Glutamatergic neuron (in vitro differentiated cells): Measurements from ENCODE around the gene LONP2. TPM values are rescaled to one million over a fixed set of nuclear protein-coding genes. Genes with fewer than 3 reads are reported as not detected.

ENCODE experiments used
- DNase-seq: peaks from one replicate; pipeline ENCODE4 v3.0.0; 2022
- H3K27ac Mint-ChIP-seq: one replicate; pipeline ENCODE4 v1.8.0; 2020; ENCODE audit warnings: mild to moderate bottlenecking, mixed read lengths, inconsistent platforms; ENCODE audit not compliant: unreplicated experiment
- H3K27me3 Mint-ChIP-seq: one replicate; pipeline ENCODE4 v1.8.0; 2020; ENCODE audit warnings: mild to moderate bottlenecking, moderate library complexity, mixed read lengths, inconsistent platforms; ENCODE audit not compliant: unreplicated experiment
- H3K36me3 Mint-ChIP-seq: one replicate; pipeline ENCODE4 v1.8.0; 2020; ENCODE audit warnings: mild to moderate bottlenecking, mixed read lengths, inconsistent platforms; ENCODE audit not compliant: unreplicated experiment
- H3K4me1 Mint-ChIP-seq: one replicate; pipeline ENCODE4 v1.8.0; 2020; ENCODE audit warnings: mild to moderate bottlenecking, low read depth, mixed read lengths, inconsistent platforms; ENCODE audit not compliant: unreplicated experiment
- H3K4me3 Mint-ChIP-seq: one replicate; pipeline ENCODE4 v1.8.0; 2020; ENCODE audit warnings: mild to moderate bottlenecking, mixed read lengths, inconsistent platforms; ENCODE audit not compliant: unreplicated experiment
- H3K9me3 Mint-ChIP-seq: one replicate; pipeline ENCODE4 v1.8.0; 2020; ENCODE audit warnings: mild to moderate bottlenecking, moderate library complexity, mixed read lengths, inconsistent platforms; ENCODE audit not compliant: unreplicated experiment
- CTCF ChIP-seq: fragments of 200-600 bp; sonication (generic); IDR thresholded peaks from one replicate; pipeline ENCODE4 v1.5.0; 2021; ENCODE audit not compliant: partially characterized antibody, unreplicated experiment
- total RNA-seq: library from RNA; stranded (reverse); fragmentation: NEBNext Ultra II Directional; extraction: Animal tissue kit (Norgen Biotek cat#: 25700); gene quantifications from one replicate; pipeline ENCODE4 v1.2.1, GENCODE V29; 2021; ENCODE audit not compliant: unreplicated experiment

LONP2 gene
- total RNA-seq, 1 donor from 2014 or later = 57.3 TPM

GRCh38 chr16:48329138-48329537, 85.0 kb downstream of the LONP2 start:
- no peaks in the 10 kb centered on the region for H3K36me3 Mint-ChIP-seq
- peaks cover 2% of the 10 kb centered on the region for H3K4me1 Mint-ChIP-seq
- no peak for TF ChIP-seq CTCF
- peaks cover 1% of the 10 kb centered on the region for H3K27me3 Mint-ChIP-seq
- no peak for DNase-seq
- H3K9me3 Mint-ChIP-seq = no peaks in the 10 kb centered on the region
- H3K4me3 Mint-ChIP-seq = no peak overlapping the region
- H3K27ac Mint-ChIP-seq = no peak overlapping the region

DNA sequence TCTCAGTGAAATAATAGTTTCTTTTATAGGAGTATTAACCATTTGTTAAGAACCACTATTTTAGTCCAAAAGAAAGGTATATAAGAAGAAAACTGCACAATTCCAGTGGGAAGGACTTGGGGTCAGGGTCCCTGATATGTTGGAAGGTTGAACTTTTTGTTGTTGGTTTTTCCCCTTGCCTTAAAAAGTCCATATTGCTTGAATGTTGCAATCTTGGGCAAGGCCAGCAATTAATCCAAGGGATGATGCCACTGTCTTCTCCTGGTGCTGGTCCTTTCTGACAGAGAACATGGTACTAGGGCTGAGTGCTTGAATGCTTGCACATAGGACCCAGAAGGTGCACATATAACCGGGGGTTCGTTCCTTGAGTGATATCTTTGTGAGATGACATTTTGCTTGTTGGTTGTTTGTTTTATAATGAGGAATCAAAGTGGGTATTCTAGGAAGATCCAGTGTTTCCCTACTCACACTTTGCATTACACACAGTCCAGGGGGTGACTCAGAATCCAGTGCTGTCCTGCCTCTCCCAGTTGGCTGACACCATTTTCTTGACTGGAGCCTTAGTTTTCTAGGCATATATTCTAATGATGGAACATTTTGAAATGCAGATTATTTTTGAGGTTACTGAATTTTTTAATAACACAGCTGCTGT, 86.2 kb downstream of the LONP2 start:
- DNase-seq = no peak
- no peak for TF ChIP-seq CTCF
- Mint-ChIP-seq H3K36me3 (peaks cover 3% of the 10 kb centered on the region), H3K9me3 (no peaks in the 10 kb centered on the region), H3K27ac (no peak overlapping the region), H3K4me1 (peaks cover 2% of the 10 kb centered on the region), H3K4me3 (no peak overlapping the region), H3K27me3 (peaks cover 3% of the 10 kb centered on the region)

DNA sequence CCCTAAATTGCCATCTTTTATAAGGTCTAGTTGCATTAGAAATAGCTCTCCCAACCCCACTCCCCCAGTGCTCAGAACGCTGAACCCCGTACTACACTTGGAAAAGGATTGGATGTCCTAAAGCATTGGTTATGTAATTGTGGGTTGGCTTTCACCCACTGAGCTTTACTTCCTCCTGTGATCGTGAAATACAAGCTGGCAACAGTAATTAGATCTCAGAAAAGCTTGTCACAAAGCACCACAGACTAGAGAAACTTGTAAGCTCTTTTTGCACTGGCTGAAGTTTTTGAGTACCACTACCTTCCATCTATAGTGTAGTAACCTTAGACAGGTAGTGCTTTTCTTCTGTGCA, 86.7 kb downstream of the LONP2 start:
- H3K27ac Mint-ChIP-seq = no peak overlapping the region
- no peak for DNase-seq
- no peak overlapping the region for H3K4me3 Mint-ChIP-seq
- no peaks in the 10 kb centered on the region for H3K9me3 Mint-ChIP-seq
- no peak for TF ChIP-seq CTCF
- peaks cover 3% of the 10 kb centered on the region for H3K27me3 Mint-ChIP-seq
- peaks cover 2% of the 10 kb centered on the region for H3K4me1 Mint-ChIP-seq
- peaks cover 3% of the 10 kb centered on the region for H3K36me3 Mint-ChIP-seq

- Mint-ChIP-seq H3K27ac (no peak overlapping the region), H3K4me1 (no peaks in the 10 kb centered on the region), H3K4me3 (no peak overlapping the region), H3K27me3 (peaks cover 3% of the 10 kb centered on the region), H3K36me3 (peaks cover 3% of the 10 kb centered on the region), H3K9me3 (peaks cover 2% of the 10 kb centered on the region)
- no peak for DNase-seq
- no peak for TF ChIP-seq CTCF
Observed at GRCh38 chr16:48332978-48333377, 88.9 kb downstream of the LONP2 start.

GRCh38 chr16:48334325-48334724, 90.2 kb downstream of the LONP2 start:
- peaks cover 3% of the 10 kb centered on the region for H3K27me3 Mint-ChIP-seq
- H3K36me3 Mint-ChIP-seq = peaks cover 3% of the 10 kb centered on the region
- no peak for DNase-seq
- H3K4me1 Mint-ChIP-seq = no peaks in the 10 kb centered on the region
- H3K9me3 Mint-ChIP-seq = peaks cover 2% of the 10 kb centered on the region
- H3K27ac Mint-ChIP-seq = no peak overlapping the region
- no peak for TF ChIP-seq CTCF
- H3K4me3 Mint-ChIP-seq = no peak overlapping the region
